Subcutaneous abdominal adipose tissue (tissue), 5 donors: Measurements from ENCODE around the gene NCOA3.
"Not testable (repeated sequence)": the region's sequence is repeated elsewhere in the genome, so short reads cannot be mapped to it uniquely, and the experiment has no call there.

ENCODE experiments used
- H3K27ac ChIP-seq: one replicate; pipeline ENCODE4 v1.7.0; 2013; ENCODE audit warnings: low read depth, mild to moderate bottlenecking, inconsistent platforms, low read length, moderate library complexity
- H3K27me3 ChIP-seq, 5 donors: one replicate each; pipeline ENCODE4 v1.7.0; 2013; ENCODE audit warnings: low read length in 5 of 5, inconsistent platforms in 1 of 5; ENCODE audit not compliant: control insufficient read depth in 5 of 5, insufficient read depth in 4 of 5
- H3K36me3 ChIP-seq, 5 donors: one replicate each; pipeline ENCODE4 v1.7.0; 2013; ENCODE audit warnings: low read length in 5 of 5; ENCODE audit not compliant: control insufficient read depth in 5 of 5, insufficient read depth in 5 of 5
- H3K4me1 ChIP-seq, 5 donors: one replicate each; pipeline ENCODE4 v1.7.0; 2013; ENCODE audit warnings: low read length in 5 of 5, mild to moderate bottlenecking in 3 of 5, moderate library complexity in 1 of 5; ENCODE audit not compliant: control insufficient read depth in 5 of 5, insufficient read depth in 5 of 5
- H3K4me3 ChIP-seq, 5 donors: one replicate each; pipeline ENCODE4 v1.7.0; 2013; ENCODE audit warnings: low read length in 5 of 5, low read depth in 1 of 5
- H3K9ac ChIP-seq, 5 donors: one replicate each; pipeline ENCODE4 v1.7.0; 2013; ENCODE audit warnings: low read length in 5 of 5, mild to moderate bottlenecking in 4 of 5, moderate library complexity in 3 of 5
- H3K9me3 ChIP-seq, 5 donors: one replicate each; pipeline ENCODE4 v1.7.0; 2013; ENCODE audit warnings: low read length in 5 of 5; ENCODE audit not compliant: control insufficient read depth in 5 of 5
- donor health status: healthy.
- donor health status: healthy.
- donor health status: healthy.
- donor health status: healthy.
- donor health status: healthy.

NCOA3 gene

DNA sequence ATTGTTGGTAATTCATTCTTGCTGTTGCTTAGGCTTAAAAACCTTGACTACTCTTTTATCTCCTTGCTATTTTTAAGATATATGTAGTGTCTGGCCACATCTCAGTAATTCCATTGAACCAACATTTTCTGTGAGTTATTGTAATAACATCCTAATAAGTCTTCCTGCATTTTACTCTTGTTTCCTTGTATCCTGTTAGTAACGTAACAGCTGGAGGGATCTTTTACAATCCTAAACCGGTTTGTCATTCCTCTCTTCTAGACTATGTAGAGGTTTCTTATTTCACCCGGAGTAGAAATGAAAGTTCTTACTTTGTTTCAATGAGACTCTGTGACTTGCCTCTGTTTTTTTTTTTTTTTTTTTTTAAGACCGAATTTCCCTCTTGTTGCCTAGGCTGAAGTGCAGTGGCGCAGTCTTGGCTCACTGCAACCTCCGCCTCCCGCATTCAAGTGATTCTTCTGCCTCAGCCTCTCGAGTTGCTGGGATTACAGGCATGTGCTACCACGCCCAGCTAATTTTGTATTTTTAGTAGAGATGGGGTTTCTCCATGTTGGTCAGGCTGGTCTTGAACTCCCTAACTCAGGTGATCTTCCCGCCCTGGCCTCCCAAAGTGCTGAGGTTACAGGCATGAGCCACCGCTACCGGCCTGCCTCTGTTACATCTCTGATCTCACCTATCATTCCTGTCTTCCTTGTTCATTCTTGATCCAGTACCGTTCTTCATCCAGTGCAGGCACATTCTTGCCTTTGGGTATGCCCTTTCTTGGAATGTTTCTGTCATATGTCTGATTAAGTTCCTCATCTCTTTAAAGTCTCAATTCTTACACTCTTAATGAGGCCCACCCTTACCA is 44.7 kb downstream of the NCOA3 start:
- Histone ChIP-seq H3K36me3 (no peaks in the 10 kb centered on the region), H3K9ac (no peak overlapping the region), H3K9me3 (no peaks in the 10 kb centered on the region), H3K4me3 (no peak overlapping the region), H3K27ac (no peak overlapping the region), H3K4me1 (peaks cover 0 to 5% (median 0%) of the 10 kb centered on the region in 5 donors), H3K27me3 (no peaks in the 10 kb centered on the region)

- no peak overlapping the region for H3K4me3 ChIP-seq
- H3K36me3 ChIP-seq, result no peaks in the 10 kb centered on the region
- H3K27ac ChIP-seq, result no peak overlapping the region
- H3K4me1 ChIP-seq, result peaks cover 0 to 5% (median 0%) of the 10 kb centered on the region in 5 donors
- H3K27me3 ChIP-seq, result no peaks in the 10 kb centered on the region
- no peaks in the 10 kb centered on the region for H3K9me3 ChIP-seq
- no peak overlapping the region for H3K9ac ChIP-seq
Observed at GRCh38 chr20:47547034-47547387, 45.3 kb downstream of the NCOA3 start.

GRCh38 chr20:47549671-47550070 is 48.0 kb downstream of the NCOA3 start:
- Histone ChIP-seq H3K36me3 (no peaks in the 10 kb centered on the region), H3K4me1 (no peaks in the 10 kb centered on the region), H3K27ac (no peak overlapping the region), H3K4me3 (no peak overlapping the region), H3K27me3 (no peaks in the 10 kb centered on the region), H3K9ac (no peak overlapping the region), H3K9me3 (no peaks in the 10 kb centered on the region)

DNA sequence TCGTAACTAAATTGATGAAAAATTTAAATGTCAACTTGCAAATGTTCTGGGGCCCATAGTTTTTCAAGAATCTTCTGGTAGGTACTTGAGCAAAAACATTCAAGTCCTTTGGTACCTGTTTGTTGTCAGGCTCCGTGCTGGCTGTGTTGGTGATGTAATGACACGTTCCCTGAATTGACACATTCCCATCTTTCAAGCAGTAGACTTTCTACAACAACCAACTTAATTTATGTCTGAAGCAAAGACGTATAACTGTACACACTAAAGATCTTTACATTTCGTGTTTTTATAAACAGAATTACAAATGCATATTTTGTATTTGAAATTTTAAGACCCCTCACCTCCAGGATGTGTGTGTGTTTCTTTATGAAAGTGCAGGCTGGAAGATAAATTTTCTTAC is 49.5 kb downstream of the NCOA3 start:
- Histone ChIP-seq H3K27ac (no peak overlapping the region), H3K9ac (no peak overlapping the region), H3K4me1 (no peaks in the 10 kb centered on the region), H3K27me3 (no peaks in the 10 kb centered on the region), H3K4me3 (no peak overlapping the region), H3K36me3 (no peaks in the 10 kb centered on the region), H3K9me3 (no peaks in the 10 kb centered on the region)

GRCh38 chr20:47551841-47552240 is 50.2 kb downstream of the NCOA3 start:
- no peaks in the 10 kb centered on the region for H3K27me3 ChIP-seq
- no peak overlapping the region for H3K9ac ChIP-seq
- no peak overlapping the region for H3K27ac ChIP-seq
- H3K4me3 ChIP-seq, result no peak overlapping the region
- no peaks in the 10 kb centered on the region for H3K36me3 ChIP-seq
- no peaks in the 10 kb centered on the region for H3K4me1 ChIP-seq
- no peaks in the 10 kb centered on the region for H3K9me3 ChIP-seq

DNA sequence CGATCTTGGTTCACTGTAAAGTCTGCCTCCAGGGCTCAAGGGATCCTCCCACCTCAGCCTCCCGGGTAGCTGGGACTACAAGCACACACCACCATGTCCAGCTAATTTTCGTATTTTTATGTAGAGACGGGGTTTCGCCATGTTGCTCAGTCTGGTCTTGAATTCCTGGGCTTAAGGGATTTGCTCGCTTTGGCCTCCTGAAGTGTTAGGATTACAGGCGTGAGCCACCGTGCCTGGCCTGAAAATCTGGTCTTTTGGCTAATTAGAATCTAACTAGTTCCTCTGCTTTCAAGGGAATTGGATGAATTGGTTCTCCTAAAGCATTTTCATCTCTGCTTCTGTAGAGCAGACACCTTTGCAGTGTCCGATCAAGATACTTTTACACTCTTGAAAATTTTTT is 51.3 kb downstream of the NCOA3 start:
- H3K27ac ChIP-seq, result no peak overlapping the region
- H3K4me3 ChIP-seq, result no peak overlapping the region
- H3K27me3 ChIP-seq, result no peaks in the 10 kb centered on the region
- H3K9me3 ChIP-seq, result no peaks in the 10 kb centered on the region
- no peaks in the 10 kb centered on the region for H3K36me3 ChIP-seq
- H3K9ac ChIP-seq, result no peak overlapping the region
- H3K4me1 ChIP-seq, result no peaks in the 10 kb centered on the region

DNA sequence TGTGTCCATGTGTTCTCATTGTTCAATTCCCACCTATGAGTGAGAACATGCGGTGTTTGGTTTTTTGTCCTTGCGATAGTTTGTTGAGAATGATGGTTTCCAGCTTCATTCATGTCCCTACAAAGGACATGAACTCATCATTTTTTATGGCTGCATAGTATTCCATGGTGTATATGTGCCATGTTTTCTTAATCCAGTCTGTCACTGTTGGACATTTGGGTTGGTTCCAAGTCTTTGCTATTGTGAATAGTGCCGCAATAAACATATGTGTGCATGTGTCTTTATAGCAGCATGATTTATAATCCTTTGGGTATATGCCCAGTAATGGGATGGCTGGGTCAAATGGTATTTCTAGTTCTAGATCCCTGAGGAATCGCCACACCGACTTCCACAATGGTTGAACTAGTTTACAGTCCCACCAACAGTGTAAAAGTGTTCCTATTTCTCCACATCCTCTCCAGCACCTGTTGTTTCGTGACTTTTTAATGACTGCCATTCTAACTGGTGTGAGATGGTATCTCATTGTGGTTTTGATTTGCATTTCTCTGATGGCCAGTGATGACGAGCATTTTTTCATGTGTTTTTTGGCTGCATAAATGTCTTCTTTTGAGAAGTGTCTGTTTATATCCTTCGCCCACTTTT is 52.0 kb downstream of the NCOA3 start:
- H3K9ac ChIP-seq, H3K9me3 ChIP-seq, H3K4me1 ChIP-seq, H3K27ac ChIP-seq, H3K27me3 ChIP-seq, H3K36me3 ChIP-seq, H3K4me3 ChIP-seq: not testable (repeated sequence)

DNA sequence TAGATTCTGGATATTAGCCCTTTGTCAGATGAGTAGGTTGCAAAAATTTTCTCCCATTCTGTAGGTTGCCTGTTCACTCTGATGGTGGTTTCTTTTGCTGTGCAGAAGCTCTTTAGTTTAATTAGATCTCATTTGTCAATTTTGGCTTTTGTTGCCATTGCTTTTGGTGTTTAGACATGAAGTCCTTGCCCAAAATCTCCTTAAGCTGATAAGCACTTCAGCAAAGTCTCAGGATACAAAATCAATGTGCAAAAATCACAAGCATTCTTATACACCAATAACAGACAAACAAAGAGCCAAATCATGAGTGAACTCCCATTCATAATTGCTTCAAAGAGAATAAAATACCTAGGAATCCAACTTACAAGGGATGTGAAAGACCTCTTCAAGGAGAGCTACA is 52.6 kb downstream of the NCOA3 start:
- H3K27me3 ChIP-seq, H3K4me1 ChIP-seq, H3K9ac ChIP-seq, H3K27ac ChIP-seq, H3K36me3 ChIP-seq, H3K9me3 ChIP-seq, H3K4me3 ChIP-seq: not testable (repeated sequence)

- Histone ChIP-seq H3K9me3 (no peaks in the 10 kb centered on the region), H3K9ac (no peak overlapping the region), H3K36me3 (no peaks in the 10 kb centered on the region), H3K4me3 (no peak overlapping the region), H3K4me1 (peaks cover 2 to 17% (median 15%) of the 10 kb centered on the region in 5 donors), H3K27me3 (no peaks in the 10 kb centered on the region), H3K27ac (no peak overlapping the region)
Observed at GRCh38 chr20:47557218-47557617, 55.5 kb downstream of the NCOA3 start.

GRCh38 chr20:47557791-47558190 is 56.1 kb downstream of the NCOA3 start:
- Histone ChIP-seq H3K4me1 (peaks cover 2 to 17% (median 15%) of the 10 kb centered on the region in 5 donors), H3K27ac (no peak overlapping the region)

More at GRCh38 chr20:47557791-47558190, 56.1 kb downstream of the NCOA3 start:
- H3K36me3 ChIP-seq, result no peaks in the 10 kb centered on the region
- no peak overlapping the region for H3K9ac ChIP-seq
- H3K27me3 ChIP-seq, result no peaks in the 10 kb centered on the region
- H3K4me3 ChIP-seq, result no peak overlapping the region
- no peaks in the 10 kb centered on the region for H3K9me3 ChIP-seq
